ENCODE results near the gene INTS7.

Gene INTS7

GRCh38 chr1:211975152-211975941, 60.0 kb downstream of the INTS7 start:
- POLR2A ChIA-PET: no interaction called here
- CTCF ChIA-PET: no interaction called here
- DNase-seq (ENCODE audit: extremely low spot score): no peak
- TF ChIP-seq, protein P1, sequence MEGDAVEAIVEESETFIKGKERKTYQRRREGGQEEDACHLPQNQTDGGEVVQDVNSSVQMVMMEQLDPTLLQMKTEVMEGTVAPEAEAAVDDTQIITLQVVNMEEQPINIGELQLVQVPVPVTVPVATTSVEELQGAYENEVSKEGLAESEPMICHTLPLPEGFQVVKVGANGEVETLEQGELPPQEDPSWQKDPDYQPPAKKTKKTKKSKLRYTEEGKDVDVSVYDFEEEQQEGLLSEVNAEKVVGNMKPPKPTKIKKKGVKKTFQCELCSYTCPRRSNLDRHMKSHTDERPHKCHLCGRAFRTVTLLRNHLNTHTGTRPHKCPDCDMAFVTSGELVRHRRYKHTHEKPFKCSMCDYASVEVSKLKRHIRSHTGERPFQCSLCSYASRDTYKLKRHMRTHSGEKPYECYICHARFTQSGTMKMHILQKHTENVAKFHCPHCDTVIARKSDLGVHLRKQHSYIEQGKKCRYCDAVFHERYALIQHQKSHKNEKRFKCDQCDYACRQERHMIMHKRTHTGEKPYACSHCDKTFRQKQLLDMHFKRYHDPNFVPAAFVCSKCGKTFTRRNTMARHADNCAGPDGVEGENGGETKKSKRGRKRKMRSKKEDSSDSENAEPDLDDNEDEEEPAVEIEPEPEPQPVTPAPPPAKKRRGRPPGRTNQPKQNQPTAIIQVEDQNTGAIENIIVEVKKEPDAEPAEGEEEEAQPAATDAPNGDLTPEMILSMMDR (IDR thresholded peaks at IDR 0.05; ENCODE audit: control extremely low read depth, extremely low read depth, low read depth, missing control alignments): no peak

- CTCF ChIA-PET: no interaction called here
- DNase-seq (ENCODE audit: extremely low spot score): no peak
- POLR2A ChIA-PET: no interaction called here
- TF ChIP-seq, protein P1 (IDR thresholded peaks at IDR 0.05; ENCODE audit: control extremely low read depth, extremely low read depth, low read depth, missing control alignments): no peak
Observed at GRCh38 chr1:211973541-211973940, 61.8 kb downstream of the INTS7 start.

GRCh38 chr1:211968200-211968834, 67.0 kb downstream of the INTS7 start:
- ChIA-PET POLR2A (interaction anchor here (0.5 kb wide), 1 partner anchor 28 kb away, joined by 3 read pairs; no protein-coding TSS in a partner anchor), CTCF (no interaction called here)
- TF ChIP-seq, protein P1 (IDR thresholded peaks at IDR 0.05; ENCODE audit: control extremely low read depth, extremely low read depth, low read depth, missing control alignments): no peak
- DNase-seq (ENCODE audit: extremely low spot score): no peak

GRCh38 chr1:211967704-211968103, 67.7 kb downstream of the INTS7 start:
- CTCF ChIA-PET: no interaction called here
- TF ChIP-seq, protein P1 (IDR thresholded peaks at IDR 0.05; ENCODE audit: control extremely low read depth, extremely low read depth, low read depth, missing control alignments): no peak
- no peak for DNase-seq (ENCODE audit: extremely low spot score)
- POLR2A ChIA-PET: interaction anchor here (0.5 kb wide), 1 partner anchor 28 kb away, joined by 3 read pairs; no protein-coding TSS in a partner anchor

DNA sequence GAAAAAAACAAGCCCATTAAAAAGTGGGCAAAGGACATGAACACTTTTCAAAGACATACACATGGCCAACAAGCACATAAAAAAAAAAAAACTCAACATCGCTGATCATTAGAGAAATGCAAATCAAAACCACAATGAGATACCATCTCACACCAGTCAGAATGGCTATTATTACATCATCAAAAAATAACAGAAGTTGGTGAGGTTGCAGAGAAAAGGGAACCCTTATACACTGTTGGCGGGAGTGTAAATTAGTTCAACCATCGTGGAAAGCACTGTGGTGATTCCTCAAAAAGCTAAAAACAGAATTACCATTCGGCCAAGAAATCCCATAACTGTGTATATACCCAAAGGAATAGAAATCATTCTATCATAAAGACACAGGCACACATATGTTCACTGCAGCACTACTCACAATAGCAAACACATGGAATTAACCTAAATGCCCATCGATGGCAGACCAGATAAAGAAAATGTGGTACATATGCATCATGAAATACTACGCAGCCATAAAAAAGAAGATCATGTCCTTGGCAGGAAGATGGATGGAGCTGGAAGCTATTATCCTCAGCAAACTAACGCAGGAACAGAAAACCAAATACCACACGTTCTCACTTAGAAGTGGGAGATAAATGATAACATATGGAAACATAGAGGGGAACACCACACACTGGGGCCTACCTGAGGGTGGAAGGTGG, 70.1 kb downstream of the INTS7 start:
- TF ChIP-seq, protein P1 (IDR thresholded peaks at IDR 0.05; ENCODE audit: control extremely low read depth, extremely low read depth, low read depth, missing control alignments): no peak
- ChIA-PET CTCF (interaction anchor here (1.3 kb wide), 1 partner anchor 12 kb away, joined by 3 read pairs; no protein-coding TSS in a partner anchor), POLR2A (no interaction called here)
- DNase-seq (ENCODE audit: extremely low spot score): no peak

DNA sequence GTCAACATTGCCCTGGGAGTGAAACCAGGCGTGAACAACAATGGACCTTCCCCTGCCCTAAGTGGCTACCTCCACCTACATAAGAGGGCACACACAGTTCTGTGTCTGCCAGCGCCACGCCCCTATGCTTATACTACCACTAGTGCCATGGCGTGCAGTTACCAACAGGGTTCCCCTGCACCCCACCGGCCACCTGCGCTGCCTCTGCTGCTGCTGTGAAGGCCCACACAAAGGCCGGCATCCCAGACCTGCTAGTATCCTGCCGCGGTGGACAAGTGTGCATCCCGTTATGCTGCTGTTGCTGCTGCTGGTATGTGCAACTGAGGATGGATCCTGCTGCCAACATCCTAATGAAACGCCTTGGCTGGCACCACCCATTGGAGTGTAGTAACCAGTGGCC, 75.7 kb downstream of the INTS7 start:
- ChIA-PET POLR2A (no interaction called here), CTCF (no interaction called here)

More for the DNA sequence above, 75.7 kb downstream of the INTS7 start:
- TF ChIP-seq, protein P1 (IDR thresholded peaks at IDR 0.05; ENCODE audit: control extremely low read depth, extremely low read depth, low read depth, missing control alignments): no peak
- DNase-seq (ENCODE audit: extremely low spot score): no peak

Measured in GM10248 (cell line).